KMS-11 (cell line): ENCODE data around the gene ABHD13.
"Not testable (repeated sequence)": the region's sequence is repeated elsewhere in the genome, so short reads cannot be mapped to it uniquely, and the experiment has no call there.

Experiments used
- H2AFZ ChIP-seq: fragments of 200-600 bp; sonication (generic); 2 replicates; pipeline ENCODE4 v1.6.1; 2016; ENCODE audit warnings: antibody characterized with exemption, mixed run types, low read depth
- H3K27ac ChIP-seq: fragments of 200-600 bp; sonication (generic); 2 replicates; pipeline ENCODE4 v1.6.1; 2016; ENCODE audit warnings: mild to moderate bottlenecking, mixed run types
- H3K27me3 ChIP-seq: fragments of 200-600 bp; sonication (generic); 2 replicates; pipeline ENCODE4 v1.6.1; 2017; ENCODE audit warnings: mild to moderate bottlenecking, low read depth, mixed run types, moderate library complexity; ENCODE audit not compliant: insufficient read depth
- H3K36me3 ChIP-seq: fragments of 200-600 bp; sonication (generic); 2 replicates; pipeline ENCODE4 v1.6.1; 2017; ENCODE audit warnings: mild to moderate bottlenecking, mixed run types; ENCODE audit not compliant: insufficient read depth
- H3K4me1 ChIP-seq: fragments of 200-600 bp; sonication (generic); 2 replicates; pipeline ENCODE4 v1.6.1; 2016; ENCODE audit warnings: mild to moderate bottlenecking, low read depth, mixed run types; ENCODE audit not compliant: poor library complexity, severe bottlenecking
- H3K4me2 ChIP-seq: fragments of 200-600 bp; sonication (generic); 2 replicates; pipeline ENCODE4 v1.7.0; 2016; ENCODE audit warnings: mild to moderate bottlenecking, mixed run types
- H3K4me3 ChIP-seq: fragments of 200-600 bp; sonication (generic); IDR thresholded peaks from 2 replicates; pipeline ENCODE4 v1.6.1; 2017; ENCODE audit warnings: low read depth, low read length, mixed read lengths; ENCODE audit not compliant: insufficient read depth
- H3K79me2 ChIP-seq: fragments of 200-600 bp; sonication (generic); 2 replicates; pipeline ENCODE4 v1.6.1; 2016; ENCODE audit warnings: low read depth, mixed run types; ENCODE audit not compliant: insufficient read depth
- H3K9ac ChIP-seq: fragments of 200-600 bp; sonication (generic); 2 replicates; pipeline ENCODE4 v1.6.1; 2016; ENCODE audit warnings: mild to moderate bottlenecking, mixed run types
- H4K20me1 ChIP-seq: fragments of 200-600 bp; sonication (generic); 2 replicates; pipeline ENCODE4 v1.6.1; 2016; ENCODE audit warnings: mild to moderate bottlenecking, mixed run types; ENCODE audit not compliant: insufficient read depth
- CTCF ChIP-seq: fragments of 200-600 bp; sonication (generic); conservative IDR thresholded peaks from 2 replicates; pipeline ENCODE4 v1.6.1; 2017; ENCODE audit warnings: low read depth, mild to moderate bottlenecking, antibody characterized with exemption, low read length, moderate library complexity, mixed read lengths

Gene ABHD13

DNA sequence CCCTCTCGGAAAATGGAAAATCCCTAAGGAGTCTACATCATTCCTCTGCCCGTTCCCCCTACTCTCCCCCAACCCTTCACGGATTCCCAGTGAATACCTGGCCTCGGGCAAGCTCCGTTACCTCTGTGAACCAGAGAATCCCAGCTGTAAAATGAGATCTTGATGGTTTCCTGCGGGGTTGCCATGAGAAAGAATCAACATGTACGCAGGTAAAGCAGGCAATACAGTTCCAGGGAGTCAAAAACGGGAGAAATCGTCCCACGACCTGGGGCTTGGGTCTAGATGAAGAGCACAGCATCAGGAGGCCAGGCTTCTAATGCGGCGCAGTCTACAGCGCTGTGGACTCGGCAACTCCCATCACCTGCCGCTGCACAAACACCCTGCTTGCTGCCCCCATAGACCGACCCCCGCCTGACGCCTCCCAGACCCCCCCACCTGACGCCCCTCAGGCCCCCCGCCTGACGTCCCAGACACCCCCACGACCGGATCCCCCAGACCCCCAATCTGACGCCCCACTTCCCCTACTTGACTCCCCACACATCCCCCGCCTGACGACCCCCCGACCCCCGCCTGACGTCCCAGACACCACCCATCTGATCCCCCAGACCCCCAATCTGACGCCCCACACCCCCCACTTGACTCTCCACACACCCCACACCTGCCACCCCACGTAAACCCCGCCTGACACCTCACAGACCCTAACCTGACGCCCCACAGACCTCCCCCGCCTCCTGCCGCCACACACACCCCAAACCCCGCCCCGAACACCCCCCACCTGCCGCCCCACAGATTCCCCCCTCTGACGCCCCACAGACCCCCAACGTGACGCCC lies 3.5 kb upstream of the ABHD13 start:
- H3K4me2 ChIP-seq, result no peak overlapping the region
- no peak overlapping the region for H3K4me3 ChIP-seq

GRCh38 chr13:108215436-108215835 lies 2.8 kb upstream of the ABHD13 start, which contains the start of gene LIG4:
LIG4 (minus strand) TSS chr13:108215536; CDS start chr13:108211268, 4,268 bp downstream.
- Histone ChIP-seq H3K27ac (no peak within 1 kb of the TSS; the same call in 1 of the 2 replicates), H4K20me1 (no peaks in the 10 kb centered on the region), H3K79me2 (peaks cover 14% of the 10 kb centered on the region; the same call in 1 of the 2 replicates), H3K4me3 (no peak within 1 kb of the TSS), H3K9ac (no peak within 1 kb of the TSS; the same call in 1 of the 2 replicates), H2AFZ (no peak within 1 kb of the TSS), H3K4me1 (peaks cover 16% of the 10 kb centered on the region), H3K27me3 (no peaks in the 10 kb centered on the region), H3K36me3 (no peaks in the 10 kb centered on the region), H3K4me2 (peak within 1 kb of the TSS; percentile 78)
- TF ChIP-seq CTCF, result no peak

More for the DNA sequence above, 3.5 kb upstream of the ABHD13 start:
- no peak for TF ChIP-seq CTCF
- Histone ChIP-seq H3K9ac (no peak overlapping the region), H3K79me2 (peaks cover 8% of the 10 kb centered on the region; the same call in 1 of the 2 replicates), H3K27me3 (no peaks in the 10 kb centered on the region), H3K4me1 (peaks cover 12% of the 10 kb centered on the region), H2AFZ (no peak overlapping the region), H4K20me1 (no peaks in the 10 kb centered on the region), H3K36me3 (no peaks in the 10 kb centered on the region), H3K27ac (no peak overlapping the region)

- H3K36me3 ChIP-seq, H3K27me3 ChIP-seq, H4K20me1 ChIP-seq, H3K4me3 ChIP-seq: not testable (repeated sequence)
- Histone ChIP-seq H3K9ac (peak overlapping the region; percentile 87), H3K4me1 (peaks cover 16% of the 10 kb centered on the region), H3K27ac (peak overlapping the region; percentile 68), H2AFZ (peak overlapping the region; percentile 66), H3K4me2 (peak overlapping the region; percentile 66), H3K79me2 (peaks cover 27% of the 10 kb centered on the region; the same call in 1 of the 2 replicates)
These were observed 717 bp upstream of the ABHD13 start for GRCh38 chr13:108217307-108218043.

GRCh38 chr13:108220041-108220440 lies 1.8 kb downstream of the ABHD13 start:
- H3K4me3 ChIP-seq, result no peak overlapping the region
- H3K79me2 ChIP-seq, result peaks cover 27% of the 10 kb centered on the region; the same call in 1 of the 2 replicates

More at GRCh38 chr13:108220041-108220440, 1.8 kb downstream of the ABHD13 start:
- no peaks in the 10 kb centered on the region for H4K20me1 ChIP-seq
- no peak overlapping the region for H2AFZ ChIP-seq
- TF ChIP-seq CTCF, result no peak
- H3K27me3 ChIP-seq, result no peaks in the 10 kb centered on the region
- no peak overlapping the region for H3K9ac ChIP-seq
- H3K27ac ChIP-seq, result no peak overlapping the region
- H3K36me3 ChIP-seq, result no peaks in the 10 kb centered on the region
- no peak overlapping the region for H3K4me2 ChIP-seq
- H3K4me1 ChIP-seq, result peaks cover 20% of the 10 kb centered on the region
